Keratinocyte (primary cell): ENCODE measurements around the gene NCBP3. TPM values are rescaled to one million over a fixed set of nuclear protein-coding genes. Genes with fewer than 3 reads are reported as not detected.

Source experiments
- DNase-seq: peaks from one replicate; pipeline ENCODE4 v3.0.0-alpha.2; 2011; ENCODE audit warnings: low read depth, missing footprints, low spot score
- FAIRE-seq: peaks from 2 replicates; lab custom pipeline; 2011; peaks lifted over from hg19 to GRCh38; lab: Jason Lieb, UNC
- H2AFZ ChIP-seq: 2 replicates; pipeline ENCODE4 v1.6.0; 2012; ENCODE audit warnings: low read length, control low read depth, inconsistent platforms; ENCODE audit not compliant: control insufficient read depth
- H3K27ac ChIP-seq: 2 replicates; pipeline ENCODE4 v1.5.1; 2011; ENCODE audit warnings: low read length; ENCODE audit not compliant: control insufficient read depth, insufficient read depth
- H3K27me3 ChIP-seq: 3 replicates; pipeline ENCODE4 v1.6.0; 2011; ENCODE audit warnings: low read length; ENCODE audit not compliant: control insufficient read depth, insufficient read depth; ENCODE audit errors: extremely low read depth
- H3K36me3 ChIP-seq, 2 experiments: 2 replicates in 1 of 2; 3 replicates in 1 of 2; pipeline ENCODE4 v1.5.1; 2011; ENCODE audit warnings: low read length in 2 of 2, mild to moderate bottlenecking in 1 of 2; ENCODE audit not compliant: control insufficient read depth in 2 of 2, insufficient read depth in 2 of 2; ENCODE audit errors: extremely low read depth in 1 of 2
- H3K4me1 ChIP-seq: 3 replicates; pipeline ENCODE4 v1.5.1; 2011; ENCODE audit warnings: low read length; ENCODE audit not compliant: control insufficient read depth, insufficient read depth; ENCODE audit errors: extremely low read depth
- H3K4me2 ChIP-seq: 3 replicates; pipeline ENCODE4 v1.6.0; 2011; ENCODE audit warnings: low read depth, low read length; ENCODE audit not compliant: control insufficient read depth, insufficient read depth; ENCODE audit errors: extremely low read depth
- H3K4me3 ChIP-seq, 3 experiments: fragments of 200-600 bp in 1 of 3; sonication (generic) in 1 of 3; 2 replicates in 2 of 3; 3 replicates in 1 of 3; pipeline ENCODE4 v1.5.1; 2011 to 2016; ENCODE audit warnings: low read length in 3 of 3, mild to moderate bottlenecking in 3 of 3, control low read depth in 2 of 3, inconsistent platforms in 1 of 3, low read depth in 1 of 3, mixed read lengths in 1 of 3, mixed run types in 1 of 3, moderate library complexity in 1 of 3; ENCODE audit not compliant: control insufficient read depth in 2 of 3, insufficient read depth in 2 of 3; ENCODE audit errors: extremely low read depth in 1 of 3
- H3K79me2 ChIP-seq: 2 replicates; pipeline ENCODE4 v1.6.0; 2012; ENCODE audit warnings: low read length; ENCODE audit not compliant: control insufficient read depth, insufficient read depth
- H3K9ac ChIP-seq: 3 replicates; pipeline ENCODE4 v1.6.0; 2011; ENCODE audit warnings: low read length; ENCODE audit not compliant: control insufficient read depth, insufficient read depth; ENCODE audit errors: extremely low read depth
- H3K9me1 ChIP-seq: 3 replicates; pipeline ENCODE4 v1.6.0; 2011; ENCODE audit warnings: low read length; ENCODE audit not compliant: control insufficient read depth, insufficient read depth; ENCODE audit errors: extremely low read depth
- H3K9me3 ChIP-seq: 2 replicates; pipeline ENCODE4 v1.5.1; 2012; ENCODE audit warnings: low read depth, low read length; ENCODE audit not compliant: control insufficient read depth
- H4K20me1 ChIP-seq: 3 replicates; pipeline ENCODE4 v1.6.0; 2011; ENCODE audit warnings: low read length; ENCODE audit not compliant: control insufficient read depth, insufficient read depth; ENCODE audit errors: extremely low read depth
- CTCF ChIP-seq, 3 experiments: IDR thresholded peaks in 1 of 3; conservative IDR thresholded peaks in 1 of 3; optimal IDR thresholded peaks in 1 of 3; 2 replicates in 2 of 3; 3 replicates in 1 of 3; pipeline versions ENCODE3 to v1.5.1; 2011; ENCODE audit warnings: low read length in 3 of 3, mild to moderate bottlenecking in 3 of 3, moderate library complexity in 2 of 3, control low read depth in 1 of 3, inconsistent platforms in 1 of 3; ENCODE audit not compliant: insufficient read depth in 2 of 3; ENCODE audit errors: extremely low read depth in 1 of 3
- EZH2 ChIP-seq: IDR thresholded peaks from one replicate; pipeline ENCODE4 v1.6.1; 2012; ENCODE audit warnings: inconsistent platforms, mild to moderate bottlenecking, low read length, moderate library complexity
- dilution Hi-C: fragments of 300-500 bp; cut with MboI; formaldehyde crosslinking; loops from one replicate; pipeline ENCODE4 v1.7.0; 2020; ENCODE audit warnings: low sequenced_read_pairs; ENCODE audit not compliant: extremely low pct_ligation_motif_present
- polyA plus RNA-seq, 5 experiments: library from polyadenylated mRNA; depleted of rRNA in 3 of 5; stranded (reverse) in 3 of 5; stranded (forward) in 1 of 5; unstranded in 1 of 5; fragments of >200 nt; gene quantifications; 1 replicate in 1 of 5; 2 replicates in 3 of 5; 3 replicates in 1 of 5; pipeline versions ENCODE4 v1.2.1 to v1.2.3, GENCODE V29; 2011 to 2012; ENCODE audit warnings: missing spikeins in 2 of 5, low read depth in 1 of 5, low replicate concordance in 1 of 5

The NCBP3 gene
- polyA plus RNA-seq, 1 donor (not counting 4 experiments of a cell fraction or from before 2014, with no cell fraction given), result 22.1 TPM

DNA sequence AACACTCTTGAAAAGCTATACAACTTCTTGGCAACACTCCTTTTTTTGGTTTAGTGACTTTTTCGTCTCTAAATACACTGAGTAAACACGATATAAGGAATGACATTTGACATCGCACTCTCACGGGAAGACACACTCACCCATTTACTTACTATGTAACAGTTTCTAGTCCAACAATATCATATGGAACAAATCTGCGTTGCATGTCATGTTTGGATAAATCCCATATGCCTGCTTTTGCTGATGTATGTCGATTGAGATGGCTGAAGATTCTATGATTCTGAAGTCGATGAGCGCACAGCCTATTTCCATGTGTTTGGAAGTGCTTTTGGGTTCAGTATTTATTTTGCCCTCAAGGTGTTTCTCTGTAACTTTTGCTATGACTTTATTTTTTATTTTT lies 63.3 kb downstream of the NCBP3 start:
- H4K20me1 ChIP-seq, result no peaks in the 10 kb centered on the region
- dilution Hi-C loops, result no loop called here
- H3K4me2 ChIP-seq, result no peak overlapping the region
- FAIRE-seq (no peak), DNase-seq (no peak)
- H3K79me2 ChIP-seq, result no peaks in the 10 kb centered on the region
- no peak for TF ChIP-seq EZH2
- no peak for TF ChIP-seq CTCF (optimal IDR thresholded peaks at IDR 0.05 in 1 of 3, IDR thresholded peaks at IDR 0.05 in 1 of 3, conservative IDR thresholded peaks at IDR 0.05 in 1 of 3; ENCODE audit: extremely low read depth in 1 of 3, insufficient read depth in 2 of 3, low read length in 3 of 3)
- H3K9ac ChIP-seq, result no peak overlapping the region
- no peaks in the 10 kb centered on the region for H3K9me1 ChIP-seq
- no peak overlapping the region for H3K4me3 ChIP-seq
- H3K27me3 ChIP-seq, result no peaks in the 10 kb centered on the region
- H3K4me1 ChIP-seq, result no peaks in the 10 kb centered on the region
- no peak overlapping the region for H3K27ac ChIP-seq
- no peaks in the 10 kb centered on the region for H3K9me3 ChIP-seq
- no peaks in the 10 kb centered on the region for H3K36me3 ChIP-seq
- H2AFZ ChIP-seq, result no peak overlapping the region

GRCh38 chr17:3780986-3781385 lies 65.1 kb downstream of the NCBP3 start:
- Histone ChIP-seq H3K79me2 (no peaks in the 10 kb centered on the region), H2AFZ (no peak overlapping the region), H3K9me3 (no peaks in the 10 kb centered on the region), H3K9ac (no peak overlapping the region), H4K20me1 (no peaks in the 10 kb centered on the region), H3K27me3 (no peaks in the 10 kb centered on the region), H3K36me3 (no peaks in the 10 kb centered on the region), H3K9me1 (no peaks in the 10 kb centered on the region), H3K4me1 (no peaks in the 10 kb centered on the region), H3K4me3 (no peak overlapping the region), H3K4me2 (no peak overlapping the region), H3K27ac (no peak overlapping the region)
- TF ChIP-seq EZH2 (no peak), CTCF (optimal IDR thresholded peaks at IDR 0.05 in 1 of 3, IDR thresholded peaks at IDR 0.05 in 1 of 3, conservative IDR thresholded peaks at IDR 0.05 in 1 of 3; ENCODE audit: extremely low read depth in 1 of 3, insufficient read depth in 2 of 3, low read length in 3 of 3) (no peak)
- FAIRE-seq, result no peak
- dilution Hi-C loops, result no loop called here
- DNase-seq, result no peak
